ENCODE results near the gene RESF1. TPM values are rescaled to one million over a fixed set of nuclear protein-coding genes. Genes with fewer than 3 reads are reported as not detected.

Gene RESF1
- total and polyA plus RNA-seq, 2 donors (not counting 1 experiment from before 2014, with no cell fraction given), result 12.6 to 12.7 TPM

- Histone ChIP-seq H3K79me2 (ENCODE audit: control insufficient read depth, insufficient read depth, low read length) (no peaks in the 10 kb centered on the region), H4K20me1 (ENCODE audit: control insufficient read depth, extremely low read depth, insufficient read depth, low read length) (no peaks in the 10 kb centered on the region), H3K27ac (ENCODE audit: insufficient read depth, low read length) (no peak overlapping the region), H3K9ac (ENCODE audit: insufficient read depth, low read length) (no peak overlapping the region), H3K27me3 (ENCODE audit: control insufficient read depth, insufficient read depth, low read length) (no peaks in the 10 kb centered on the region), H3K4me1 (ENCODE audit: control insufficient read depth, extremely low read depth, insufficient read depth, low read length) (no peaks in the 10 kb centered on the region), H3K9me3 (ENCODE audit: control insufficient read depth, insufficient read depth, low read depth, low read length) (no peaks in the 10 kb centered on the region), H3K36me3 (ENCODE audit: control insufficient read depth, insufficient read depth, low read length) (no peaks in the 10 kb centered on the region), H3K4me2 (ENCODE audit: extremely low read depth, insufficient read depth, low read length) (no peak overlapping the region), H3K4me3 (replicated peaks in 1 of 4; ENCODE audit: control extremely low read depth in 1 of 4, insufficient read depth in 1 of 4, low read depth in 3 of 4, low read length in 4 of 4) (no peak overlapping the region), H2AFZ (ENCODE audit: low read length) (no peak overlapping the region)
- TF ChIP-seq, protein P1, sequence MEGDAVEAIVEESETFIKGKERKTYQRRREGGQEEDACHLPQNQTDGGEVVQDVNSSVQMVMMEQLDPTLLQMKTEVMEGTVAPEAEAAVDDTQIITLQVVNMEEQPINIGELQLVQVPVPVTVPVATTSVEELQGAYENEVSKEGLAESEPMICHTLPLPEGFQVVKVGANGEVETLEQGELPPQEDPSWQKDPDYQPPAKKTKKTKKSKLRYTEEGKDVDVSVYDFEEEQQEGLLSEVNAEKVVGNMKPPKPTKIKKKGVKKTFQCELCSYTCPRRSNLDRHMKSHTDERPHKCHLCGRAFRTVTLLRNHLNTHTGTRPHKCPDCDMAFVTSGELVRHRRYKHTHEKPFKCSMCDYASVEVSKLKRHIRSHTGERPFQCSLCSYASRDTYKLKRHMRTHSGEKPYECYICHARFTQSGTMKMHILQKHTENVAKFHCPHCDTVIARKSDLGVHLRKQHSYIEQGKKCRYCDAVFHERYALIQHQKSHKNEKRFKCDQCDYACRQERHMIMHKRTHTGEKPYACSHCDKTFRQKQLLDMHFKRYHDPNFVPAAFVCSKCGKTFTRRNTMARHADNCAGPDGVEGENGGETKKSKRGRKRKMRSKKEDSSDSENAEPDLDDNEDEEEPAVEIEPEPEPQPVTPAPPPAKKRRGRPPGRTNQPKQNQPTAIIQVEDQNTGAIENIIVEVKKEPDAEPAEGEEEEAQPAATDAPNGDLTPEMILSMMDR (conservative IDR thresholded peaks at IDR 0.05 in 1 of 2, IDR thresholded peaks at IDR 0.05 in 1 of 2; ENCODE audit: low read depth in 1 of 2, low read length in 2 of 2), result no peak
- TF ChIP-seq EZH2 (IDR thresholded peaks at IDR 0.05; ENCODE audit: low read length, missing control alignments), result no peak
- DNase-seq (ENCODE audit: low read depth in 2 of 2), result peak in 1 of 2 donors; percentile 37
Measured at GRCh38 chr12:32005496-32006125, 46.4 kb downstream of the RESF1 start.

Other genes with a start within 250 kb of the RESF1 start
- gene AMN1, start 230.4 kb upstream of the RESF1 start, total RNA-seq, result 4.9 and 9.1 TPM in 2 replicates
- gene AMN1, start 230.4 kb upstream of the RESF1 start, polyA plus RNA-seq, result 6.8 and 10.4 TPM in 2 replicates
- 10.0 and 12.4 TPM in 2 replicates for gene BICD1, start 147.4 kb downstream of the RESF1 start, total RNA-seq
- 11.1 and 17.6 TPM in 2 replicates for gene BICD1, start 147.4 kb downstream of the RESF1 start, polyA plus RNA-seq

All from fibroblast of lung (primary cell).